Activated CD4-positive, alpha-beta T cell treated with anti-CD3 and anti-CD28 coated beads, Interleukin-2, Interleukin-4, amounts not matched to agents 100 ng/mL and 50 ng/mL, durations not matched to agents 16 hours and 8 hours (primary cell): ENCODE data around the gene PRPS2.

Experiments used
- DNase-seq: peaks from one replicate; pipeline ENCODE4 v3.0.0-alpha.2; 2020; ENCODE audit warnings: low spot score

Gene PRPS2

DNA sequence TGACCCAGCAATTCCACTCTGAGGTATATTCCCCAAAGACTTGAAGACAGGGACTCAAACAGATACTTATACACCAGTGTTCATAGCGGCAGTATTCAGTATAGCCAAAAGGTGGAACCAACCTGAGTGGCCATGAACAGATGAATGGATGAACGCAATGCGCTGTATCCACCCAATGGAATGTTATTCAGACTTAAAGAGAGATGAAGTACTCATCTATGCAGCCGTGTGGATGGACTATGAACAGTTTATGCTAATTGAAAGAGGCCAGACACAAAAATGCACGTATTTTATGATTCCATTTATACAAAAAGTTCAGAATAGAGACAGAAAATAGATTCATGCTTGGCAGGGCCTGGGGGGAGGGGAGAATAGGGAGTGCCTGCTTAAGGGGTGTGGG lies 26.3 kb downstream of the PRPS2 start:
- DNase-seq, result no peak

DNA sequence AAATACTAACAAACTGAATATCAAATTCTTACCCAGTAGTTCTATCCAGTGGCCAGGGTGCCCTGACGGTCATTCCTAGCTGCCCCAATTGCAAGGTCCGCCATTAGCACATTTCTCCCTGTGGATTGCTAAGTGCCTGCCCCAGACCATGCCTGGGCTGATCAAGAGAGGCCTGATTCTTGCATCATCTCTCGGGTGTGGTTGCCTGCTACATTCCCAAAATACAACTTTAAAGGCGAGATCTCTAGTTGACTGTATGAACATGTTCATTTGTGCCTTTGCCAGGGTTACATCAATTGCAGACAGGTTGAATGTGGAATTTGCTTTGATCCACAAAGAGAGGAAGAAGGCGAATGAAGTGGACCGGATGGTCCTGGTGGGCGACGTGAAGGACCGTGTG lies 28.0 kb downstream of the PRPS2 start:
- DNase-seq, result no peak

DNA sequence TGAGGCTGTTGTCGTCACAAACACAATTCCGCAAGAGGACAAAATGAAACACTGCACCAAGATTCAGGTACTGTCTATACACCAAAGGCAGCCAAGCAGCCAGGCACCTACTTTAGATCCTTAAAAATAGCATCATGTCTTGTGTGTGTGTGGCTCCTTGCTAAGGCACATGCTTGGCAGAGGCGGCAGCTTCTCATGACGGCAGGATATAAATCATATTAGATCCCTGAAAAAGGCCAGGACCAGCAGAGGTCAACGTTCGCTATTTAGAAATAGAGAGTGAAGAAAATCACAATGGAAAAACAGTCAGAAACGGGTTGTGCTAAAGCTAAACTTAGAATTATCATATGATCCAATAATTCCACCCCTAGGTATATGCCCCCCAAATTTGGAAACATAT lies 29.5 kb downstream of the PRPS2 start:
- no peak for DNase-seq

DNA sequence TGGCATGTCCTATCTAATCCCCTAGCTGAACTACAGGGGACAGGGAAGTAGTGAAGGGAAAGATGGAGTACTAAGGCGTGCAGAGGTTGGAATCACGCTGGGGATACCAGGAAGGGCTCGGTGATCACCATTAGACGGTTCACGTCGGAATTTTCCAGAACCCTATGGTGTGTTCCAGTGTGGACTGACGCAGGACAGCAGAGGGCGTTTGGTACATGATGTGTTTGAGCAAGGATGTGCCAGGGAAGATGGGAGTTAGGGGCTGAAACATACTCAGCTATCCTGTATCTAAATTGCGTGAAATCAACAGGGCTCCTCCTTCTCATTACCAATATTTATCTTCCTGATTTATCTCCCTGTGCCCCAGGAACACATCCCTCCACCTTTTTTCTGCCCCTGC lies 33.7 kb downstream of the PRPS2 start:
- no peak for DNase-seq

- DNase-seq, result no peak
Observed at GRCh38 chrX:12825801-12826200, 34.6 kb downstream of the PRPS2 start.

DNA sequence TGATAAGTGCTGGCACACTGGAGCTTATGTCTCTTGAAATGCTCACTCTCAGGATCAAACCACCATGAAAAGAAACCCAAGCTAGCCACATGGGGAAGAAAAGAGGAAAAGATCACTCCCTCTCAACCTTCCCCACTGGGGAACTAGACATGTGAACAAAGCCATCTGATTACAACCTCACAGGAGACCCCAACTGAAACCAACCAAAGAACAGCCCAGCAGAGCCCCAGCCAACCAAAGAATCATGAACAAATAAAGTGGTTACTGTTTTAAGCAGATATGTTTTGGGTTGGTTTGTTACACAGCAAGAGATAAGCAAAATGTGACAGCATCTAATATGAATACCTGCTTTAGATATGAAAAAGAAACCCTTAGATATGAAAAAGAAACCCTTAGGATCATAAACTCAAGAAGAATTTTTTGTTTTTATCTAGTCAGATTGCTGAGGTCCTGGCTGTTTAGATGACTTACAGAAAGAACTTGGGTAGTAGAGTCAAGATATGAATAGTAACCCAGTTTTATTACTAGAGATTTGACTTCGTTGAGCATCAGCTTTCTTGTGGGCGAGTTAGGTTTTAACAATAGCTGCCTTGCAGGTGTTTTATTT lies 52.0 kb downstream of the PRPS2 start:
- DNase-seq, result no peak

GRCh38 chrX:12843668-12844279 lies 52.6 kb downstream of the PRPS2 start:
- no peak for DNase-seq

- no peak for DNase-seq
Observed at GRCh38 chrX:12844319-12844718, 53.1 kb downstream of the PRPS2 start.

GRCh38 chrX:12865359-12865758 lies 74.1 kb downstream of the PRPS2 start:
- DNase-seq, result no peak

DNA sequence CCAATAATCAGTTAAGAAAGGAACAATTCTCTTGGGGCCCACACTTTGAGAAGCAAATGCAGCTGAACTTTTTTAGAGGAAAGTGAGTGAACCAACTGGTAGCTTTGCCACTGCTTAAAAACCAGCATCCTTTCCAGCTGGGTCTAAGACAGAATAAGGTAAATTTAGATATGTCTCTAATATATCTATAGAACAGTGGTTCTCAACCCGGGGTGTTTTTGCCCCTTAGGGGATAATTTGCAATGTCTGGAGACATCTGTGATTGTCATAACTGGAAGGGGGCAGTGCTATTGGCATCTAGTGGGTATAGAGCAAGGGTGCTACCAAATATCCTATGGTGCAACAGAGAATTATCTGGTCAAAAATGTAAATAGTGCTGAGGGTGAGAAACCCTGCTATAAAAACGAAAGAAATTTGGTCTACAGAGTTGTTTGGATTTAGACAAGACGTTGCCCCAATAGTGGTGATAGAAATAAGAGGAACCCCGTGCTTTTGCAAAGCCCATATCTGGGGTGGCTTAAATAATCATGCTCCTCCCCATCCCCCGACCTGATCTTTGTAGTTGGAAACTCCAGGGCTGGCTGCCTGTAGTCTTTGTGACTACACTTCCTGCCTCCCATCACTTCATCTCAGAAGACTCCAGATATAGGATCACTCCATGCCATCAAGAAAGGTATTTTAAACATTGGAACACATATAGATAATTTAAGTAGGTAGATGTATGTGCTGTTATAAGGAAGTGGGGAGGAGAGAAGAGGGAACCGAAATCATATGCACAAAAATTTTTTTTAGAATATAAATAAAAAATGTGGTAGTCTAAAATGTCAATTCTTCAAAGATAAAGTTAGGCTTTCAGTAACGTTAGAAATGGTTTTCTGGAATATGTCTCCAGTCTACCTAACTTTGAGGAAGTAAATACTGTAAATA lies 75.5 kb downstream of the PRPS2 start, which contains the start of gene TLR7:
Gene TLR7 (plus strand): TSS at position 622 of the 927 bp plus-strand sequence. CDS start 507 bp downstream, outside the sequence.
- no peak for DNase-seq

DNA sequence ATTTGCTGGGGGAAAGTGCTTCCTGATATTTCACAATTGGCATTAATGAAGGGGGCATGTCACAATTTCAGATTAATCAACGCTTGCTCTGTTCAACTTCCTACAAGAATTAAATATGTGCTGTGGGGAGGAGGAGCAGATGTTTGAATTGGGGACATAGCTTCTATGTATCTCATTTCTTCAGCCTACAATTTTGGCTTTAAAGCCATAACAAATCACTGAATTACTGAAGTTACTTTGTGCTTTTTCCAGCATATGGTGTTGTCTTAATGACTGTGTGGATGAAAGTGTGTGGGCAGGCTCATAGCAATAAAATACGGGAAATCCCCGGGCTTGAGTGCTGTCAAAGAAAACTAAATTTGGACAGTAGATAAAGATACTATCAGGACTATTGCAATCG lies 76.5 kb downstream of the PRPS2 start:
- DNase-seq, result no peak

DNA sequence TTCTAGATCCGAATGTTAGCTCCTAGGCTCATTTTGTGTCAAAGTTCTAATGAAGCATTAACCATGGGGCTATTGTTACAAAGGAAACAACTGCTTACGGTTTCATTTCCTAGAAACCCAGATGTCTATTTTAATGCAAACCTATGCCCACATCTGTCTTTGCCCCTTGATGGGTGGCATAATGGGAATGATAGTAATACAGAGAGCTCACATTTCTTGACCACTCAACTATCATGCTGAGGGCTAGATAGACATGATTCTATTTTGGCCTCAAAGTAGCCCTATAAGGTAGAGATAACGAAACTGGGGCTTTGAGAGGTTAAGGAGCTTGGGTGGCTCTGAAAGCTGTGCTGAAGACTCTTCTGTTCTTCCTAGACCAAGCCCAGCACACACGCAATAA lies 77.5 kb downstream of the PRPS2 start:
- no peak for DNase-seq

GRCh38 chrX:12871257-12871656 lies 80.0 kb downstream of the PRPS2 start:
- no peak for DNase-seq

GRCh38 chrX:12872741-12873140 lies 81.5 kb downstream of the PRPS2 start:
- no peak for DNase-seq
